Spleen (tissue), 7 donors: ENCODE data around the gene NSD2.

Source experiments
- POLR2A ChIP-seq, 3 donors: fragments of 450-650 bp; IDR thresholded peaks; one replicate each; pipeline ENCODE4 v1.5.1; 2017; ENCODE audit warnings: antibody characterized with exemption in 3 of 3, mild to moderate bottlenecking in 1 of 3
- POLR2AphosphoS5 ChIP-seq, 3 donors: sonication (generic); formaldehyde crosslinking; IDR thresholded peaks; one replicate each; pipeline ENCODE4 v1.5.1; 2017; ENCODE audit warnings: antibody characterized with exemption in 3 of 3
- TF ChIP-seq, protein P1 (sequence below), 11 experiments: fragments of 200-600 bp in 7 of 11; fragments of 450-650 bp in 4 of 11; sonication (generic) in 4 of 11; IDR thresholded peaks in 8 of 11; conservative IDR thresholded peaks in 3 of 11; 1 replicate in 7 of 11; 2 replicates in 4 of 11; pipeline versions ENCODE4 v1.4.0 to v1.8.0; 2016 to 2021; ENCODE audit warnings: antibody characterized with exemption in 11 of 11, inconsistent platforms in 4 of 11, mild to moderate bottlenecking in 1 of 11
- donor health status: DM: no; HTN: no; CAD: no; lungs with moderate emphysema.
- donor health status: DM: no; HTN: no; CAD: no.
- donor health status: DM: no; HTN: no; CAD: no.

DNA sequence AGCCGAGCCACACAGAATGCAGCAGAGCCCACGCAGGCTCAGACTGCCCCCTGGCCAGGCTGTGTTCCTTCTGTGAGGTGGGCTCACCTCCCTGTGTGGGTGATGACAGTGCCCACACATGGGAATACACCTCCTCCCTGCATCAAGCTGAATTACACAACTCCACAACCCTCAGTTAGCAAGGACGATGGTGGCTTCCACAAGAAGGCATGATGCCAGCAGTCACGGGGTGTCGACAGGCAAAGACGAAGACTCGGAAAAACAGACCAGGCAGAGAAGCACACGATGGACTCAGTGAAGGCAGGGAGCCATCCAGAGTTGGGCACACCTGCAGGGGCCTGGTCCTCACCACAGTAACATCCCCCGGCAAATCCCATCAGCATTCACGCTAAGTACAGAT lies 27.3 kb upstream of the NSD2 start:
- TF ChIP-seq, protein P1, sequence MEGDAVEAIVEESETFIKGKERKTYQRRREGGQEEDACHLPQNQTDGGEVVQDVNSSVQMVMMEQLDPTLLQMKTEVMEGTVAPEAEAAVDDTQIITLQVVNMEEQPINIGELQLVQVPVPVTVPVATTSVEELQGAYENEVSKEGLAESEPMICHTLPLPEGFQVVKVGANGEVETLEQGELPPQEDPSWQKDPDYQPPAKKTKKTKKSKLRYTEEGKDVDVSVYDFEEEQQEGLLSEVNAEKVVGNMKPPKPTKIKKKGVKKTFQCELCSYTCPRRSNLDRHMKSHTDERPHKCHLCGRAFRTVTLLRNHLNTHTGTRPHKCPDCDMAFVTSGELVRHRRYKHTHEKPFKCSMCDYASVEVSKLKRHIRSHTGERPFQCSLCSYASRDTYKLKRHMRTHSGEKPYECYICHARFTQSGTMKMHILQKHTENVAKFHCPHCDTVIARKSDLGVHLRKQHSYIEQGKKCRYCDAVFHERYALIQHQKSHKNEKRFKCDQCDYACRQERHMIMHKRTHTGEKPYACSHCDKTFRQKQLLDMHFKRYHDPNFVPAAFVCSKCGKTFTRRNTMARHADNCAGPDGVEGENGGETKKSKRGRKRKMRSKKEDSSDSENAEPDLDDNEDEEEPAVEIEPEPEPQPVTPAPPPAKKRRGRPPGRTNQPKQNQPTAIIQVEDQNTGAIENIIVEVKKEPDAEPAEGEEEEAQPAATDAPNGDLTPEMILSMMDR (IDR thresholded peaks at IDR 0.05 in 8 of 11, conservative IDR thresholded peaks at IDR 0.05 in 3 of 11) = no peak
- TF ChIP-seq POLR2A (IDR thresholded peaks at IDR 0.05) (no peak), POLR2AphosphoS5 (IDR thresholded peaks at IDR 0.05) (no peak)
